SH-SY5Y (cell line): ENCODE data around the gene C2orf72.

Experiments used
- GATA2 ChIP-seq: IDR thresholded peaks from 2 replicates; pipeline ENCODE4 v1.6.1; 2011; ENCODE audit warnings: mild to moderate bottlenecking, low read depth, low read length
- GATA3 ChIP-seq: IDR thresholded peaks from 2 replicates; pipeline ENCODE4 v1.6.1; 2011; ENCODE audit warnings: low read depth, mild to moderate bottlenecking, low read length, moderate library complexity

- TF ChIP-seq GATA2 = no peak
- TF ChIP-seq GATA3 = no peak
Measured at GRCh38 chr2:231012463-231012862, 24.9 kb upstream of the C2orf72 start.
